GM12875 (cell line): ENCODE results near the gene DOCK10.

Experiments used
- H3K4me3 ChIP-seq: one replicate; pipeline ENCODE4 v1.5.1; 2011; ENCODE audit warnings: low read depth, low read length, control low read depth
- CTCF ChIP-seq: IDR thresholded peaks from 2 replicates; pipeline ENCODE4 v1.5.1; 2011; ENCODE audit warnings: low read depth, mild to moderate bottlenecking, control low read depth, inconsistent platforms, low read length, moderate library complexity, borderline replicate concordance; ENCODE audit not compliant: insufficient read depth

DOCK10 gene

GRCh38 chr2:224793946-224794345 lies 248.3 kb downstream of the DOCK10 start:
- no peak for TF ChIP-seq CTCF
- no peak overlapping the region for H3K4me3 ChIP-seq

- no peak for TF ChIP-seq CTCF
- no peak overlapping the region for H3K4me3 ChIP-seq
Observed at GRCh38 chr2:224786848-224787247, 255.4 kb downstream of the DOCK10 start.

- TF ChIP-seq CTCF, result no peak
- H3K4me3 ChIP-seq, result no peak overlapping the region
Observed at GRCh38 chr2:224781400-224781799, 260.9 kb downstream of the DOCK10 start.

- no peak overlapping the region for H3K4me3 ChIP-seq
- no peak for TF ChIP-seq CTCF
Observed at GRCh38 chr2:224780823-224781222, 261.4 kb downstream of the DOCK10 start.

- H3K4me3 ChIP-seq, result no peak overlapping the region
- TF ChIP-seq CTCF, result no peak
Observed at GRCh38 chr2:224780106-224780505, 262.2 kb downstream of the DOCK10 start.

- no peak overlapping the region for H3K4me3 ChIP-seq
- TF ChIP-seq CTCF, result peak; percentile 59; the same call in 1 of the 2 replicates
Observed at GRCh38 chr2:224778474-224778877, 263.8 kb downstream of the DOCK10 start.

GRCh38 chr2:224777559-224777930 lies 264.7 kb downstream of the DOCK10 start:
- H3K4me3 ChIP-seq, result no peak overlapping the region
- no peak for TF ChIP-seq CTCF
